GM12892 (cell line): Measurements from ENCODE around the gene C1orf52.

Experiments
- POLR2A ChIP-seq: IDR thresholded peaks from 2 replicates; pipeline ENCODE4 v1.6.1; 2011; ENCODE audit warnings: low read depth, low read length, control low read depth
- POLR2AphosphoS5 ChIP-seq: IDR thresholded peaks from 2 replicates; pipeline ENCODE4 v1.6.1; 2011; ENCODE audit warnings: low read depth, low read length, control low read depth
- TAF1 ChIP-seq: IDR thresholded peaks from 2 replicates; pipeline ENCODE4 v1.6.1; 2011; ENCODE audit warnings: low read depth, mild to moderate bottlenecking, control low read depth, low read length, borderline replicate concordance

DNA sequence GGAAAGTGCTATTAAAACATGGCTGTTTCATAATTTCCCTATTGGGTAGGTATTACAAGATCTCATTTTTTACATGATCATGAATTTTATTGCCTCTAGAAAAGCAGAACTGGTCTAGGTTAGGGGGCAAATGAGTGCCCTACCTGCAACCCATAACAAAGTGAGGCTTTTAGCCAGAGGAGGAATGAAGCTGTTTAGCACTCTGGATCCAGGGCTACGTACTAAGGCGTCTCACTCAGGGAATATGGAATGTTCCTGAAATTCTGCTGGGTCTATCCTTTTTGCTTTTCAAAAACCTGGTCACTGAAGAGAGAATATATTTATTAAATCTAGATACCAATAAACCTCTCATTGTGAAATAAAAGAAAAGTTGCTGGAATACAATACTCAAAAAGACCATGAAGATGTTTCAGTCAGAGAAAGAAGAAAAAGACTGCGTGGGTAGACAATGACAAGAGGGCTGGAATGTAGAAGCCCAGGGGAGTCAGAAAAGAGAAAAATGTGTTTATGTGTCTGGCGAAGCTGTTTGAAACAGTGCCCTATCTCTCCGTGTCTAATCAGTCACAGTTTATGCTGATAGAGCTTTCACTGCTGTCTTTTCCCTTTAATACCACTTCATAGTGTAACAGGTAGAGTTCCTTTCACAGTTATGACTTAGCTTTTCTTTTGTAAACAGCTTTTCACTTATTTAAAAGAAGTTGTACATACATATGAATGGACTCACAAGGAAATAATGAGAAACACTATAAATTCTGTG, 33.7 kb downstream of the C1orf52 start:
- no peak for TF ChIP-seq TAF1
- no peak for TF ChIP-seq POLR2AphosphoS5
- TF ChIP-seq POLR2A, result no peak
